HG03520 (cell line): ENCODE results near the gene PLK5.
"Not testable (repeated sequence)": the region's sequence is repeated elsewhere in the genome, so short reads cannot be mapped to it uniquely, and the experiment has no call there.

Source experiments
- ATAC-seq: cut with Tn5 transposase; IDR thresholded peaks from one replicate; pipeline ENCODE4 v1.9.1; 2021; ENCODE audit warnings: mild to moderate bottlenecking, moderate library complexity; ENCODE audit not compliant: unreplicated experiment

The PLK5 gene, protein sequence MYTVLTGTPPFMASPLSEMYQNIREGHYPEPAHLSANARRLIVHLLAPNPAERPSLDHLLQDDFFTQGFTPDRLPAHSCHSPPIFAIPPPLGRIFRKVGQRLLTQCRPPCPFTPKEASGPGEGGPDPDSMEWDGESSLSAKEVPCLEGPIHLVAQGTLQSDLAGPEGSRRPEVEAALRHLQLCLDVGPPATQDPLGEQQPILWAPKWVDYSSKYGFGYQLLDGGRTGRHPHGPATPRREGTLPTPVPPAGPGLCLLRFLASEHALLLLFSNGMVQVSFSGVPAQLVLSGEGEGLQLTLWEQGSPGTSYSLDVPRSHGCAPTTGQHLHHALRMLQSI

DNA sequence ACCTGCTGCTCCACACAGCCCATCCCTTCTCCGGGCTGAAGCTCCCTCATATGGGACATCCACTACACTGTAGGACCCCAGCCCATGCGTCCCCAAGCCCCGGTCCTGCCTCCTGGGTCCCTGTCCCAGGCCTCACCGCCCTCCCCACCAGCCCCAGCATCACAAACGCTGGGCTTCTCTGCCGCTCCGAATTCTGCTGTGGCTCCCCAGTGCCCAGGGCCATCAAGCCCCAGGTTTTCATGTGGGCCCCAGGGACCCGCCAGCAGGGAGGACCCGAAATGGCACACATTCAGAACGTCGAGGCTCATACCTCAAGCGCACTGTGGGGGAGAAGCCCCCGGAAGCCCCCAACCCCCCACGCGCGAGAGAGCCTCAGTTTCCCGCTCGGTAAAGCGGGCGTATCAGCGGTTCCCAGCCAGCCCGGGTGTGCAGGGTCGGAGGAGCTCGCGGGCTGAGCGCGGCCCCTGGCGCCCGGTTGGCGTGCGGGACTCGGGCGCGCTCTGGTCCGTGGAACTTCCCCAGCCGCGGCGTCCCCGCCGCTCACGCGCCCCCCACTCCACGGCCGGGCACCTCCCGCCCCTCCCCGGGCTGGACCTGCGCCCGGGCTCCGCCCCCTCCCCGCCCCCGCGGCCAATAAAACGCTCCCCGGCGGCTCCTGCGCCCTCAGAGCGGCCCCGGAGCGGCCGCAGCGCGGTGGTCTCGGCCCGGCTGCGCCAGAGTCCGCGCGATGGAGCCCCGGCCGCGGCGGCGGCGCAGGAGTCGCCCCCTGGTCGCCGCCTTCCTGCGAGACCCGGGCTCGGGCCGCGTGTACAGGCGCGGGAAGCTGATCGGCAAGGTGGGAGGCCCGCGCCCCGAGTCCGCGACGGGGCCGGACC lies at the start of gene PLK5:
Gene PLK5 (plus strand): TSS at position 666 of the 875 bp plus-strand sequence. CDS start 2,920 bp downstream, outside the sequence.
- no peak for ATAC-seq

DNA sequence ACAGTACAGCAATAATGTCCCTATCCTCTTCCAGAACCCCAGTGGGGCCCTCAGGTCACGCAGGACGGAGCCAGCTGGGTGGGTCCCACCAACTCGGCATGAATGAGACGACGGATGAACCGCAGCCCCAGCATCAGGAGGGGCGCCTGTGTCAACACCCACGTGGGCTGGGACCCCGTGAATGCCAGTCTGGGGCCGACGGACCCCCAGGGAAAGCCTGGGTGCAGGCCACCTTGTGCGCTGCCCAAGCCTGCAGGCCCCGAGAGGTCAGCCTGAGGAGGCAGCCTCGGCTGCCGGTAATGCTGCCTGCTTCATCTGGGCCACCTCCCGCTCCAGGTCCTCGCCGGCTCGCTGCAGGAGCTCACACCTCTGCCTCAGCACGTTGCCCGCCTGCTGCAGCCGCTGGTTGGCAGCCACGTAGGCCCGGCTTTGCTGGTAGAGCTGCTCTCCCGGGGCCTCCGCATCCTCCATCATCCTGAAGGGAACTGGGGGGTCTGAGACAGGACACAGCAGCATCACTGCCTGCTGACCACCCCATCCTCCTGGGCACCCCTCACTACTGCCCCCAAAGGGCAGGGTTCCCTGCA lies 49.0 kb upstream of the PLK5 start:
- ATAC-seq, result no peak

DNA sequence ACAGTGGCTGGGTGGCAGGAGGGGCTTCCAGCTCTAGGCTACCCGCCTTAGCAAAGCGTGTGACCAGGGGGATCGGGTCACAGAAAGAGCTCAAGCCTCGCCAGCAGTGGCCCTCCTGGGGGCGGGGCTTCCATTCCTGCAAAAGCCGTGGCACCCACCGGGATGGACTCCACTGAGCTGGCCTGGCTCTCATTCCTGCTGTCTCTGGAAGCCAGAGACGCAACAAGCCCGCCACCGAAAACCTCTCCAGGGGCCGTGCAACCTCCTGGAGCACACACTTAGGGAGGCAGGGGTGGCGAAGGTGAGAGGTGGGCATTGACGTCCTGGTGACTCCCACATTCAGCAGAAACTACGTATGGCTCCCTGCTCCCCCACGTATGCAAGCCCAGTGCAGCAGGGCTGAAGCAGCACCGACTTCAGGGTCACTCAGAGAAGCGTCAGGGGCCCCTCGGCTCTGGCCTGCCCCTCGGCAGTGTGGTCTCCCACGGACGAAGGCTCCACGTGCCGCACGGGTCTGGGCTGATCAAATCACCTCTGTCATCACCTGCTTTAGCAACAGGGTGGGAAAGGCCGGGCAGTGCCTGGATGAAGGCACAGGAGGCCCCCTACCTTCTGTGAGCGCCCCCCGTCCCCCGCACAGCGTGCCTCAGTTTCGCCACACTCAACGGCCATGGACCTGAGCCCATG lies 48.0 kb upstream of the PLK5 start:
- ATAC-seq, result no peak

DNA sequence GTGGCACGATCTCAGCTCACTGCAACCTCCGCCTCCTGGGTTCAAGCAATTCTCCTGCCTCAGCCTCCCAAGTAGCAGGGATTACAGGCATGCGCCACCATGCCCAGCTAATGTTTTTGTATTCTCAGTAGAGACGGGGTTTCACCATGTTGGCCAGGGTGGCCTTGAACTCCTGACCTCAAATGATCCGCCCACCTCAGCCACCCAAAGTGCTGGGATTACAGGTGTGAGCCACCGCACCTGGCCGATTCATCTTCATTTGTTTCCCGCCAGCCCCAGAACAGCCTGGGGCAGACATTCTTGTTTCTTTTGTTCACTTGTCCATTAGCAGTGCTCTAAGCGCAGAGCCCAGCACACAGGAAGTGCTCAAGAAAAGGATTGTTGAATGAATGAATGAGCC lies 46.8 kb upstream of the PLK5 start:
- ATAC-seq, result not testable (repeated sequence)

DNA sequence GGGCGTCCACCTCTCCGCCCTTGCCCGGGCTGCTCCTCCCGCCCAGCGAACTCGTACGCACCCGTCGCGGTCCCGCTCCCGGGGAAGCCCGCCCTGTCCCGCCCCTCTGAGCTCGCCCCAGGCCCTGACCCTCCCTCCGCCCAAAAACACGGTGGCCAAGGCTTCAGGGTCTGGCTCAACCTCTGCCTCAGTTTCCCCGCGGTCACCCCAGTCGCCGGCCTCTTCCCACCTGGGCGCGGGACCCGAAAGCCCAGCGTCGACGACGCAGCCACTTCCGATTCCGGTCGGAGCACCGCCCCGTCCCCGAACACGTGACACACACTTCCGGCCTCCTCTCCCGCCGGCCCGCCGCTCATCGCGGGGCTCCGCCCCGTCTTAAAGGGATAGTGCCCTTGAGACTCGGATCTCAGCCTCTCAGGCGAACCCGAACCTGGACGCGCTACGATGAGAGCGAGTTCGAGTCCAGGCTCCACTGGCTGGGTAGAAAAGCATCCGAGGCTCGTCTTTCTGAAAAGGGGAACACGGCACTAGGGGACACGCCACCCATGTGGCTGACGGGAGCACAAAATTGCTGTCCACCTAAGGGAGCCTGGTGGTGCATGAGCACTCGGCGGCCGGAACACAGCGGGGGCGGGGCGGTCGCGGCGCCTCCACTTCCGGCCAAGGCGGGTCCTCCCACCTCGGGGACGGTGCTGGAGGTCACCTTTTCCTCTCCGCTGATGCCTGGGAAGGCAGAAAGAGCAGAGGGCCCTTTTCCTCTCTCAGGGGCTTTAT lies 44.8 kb upstream of the PLK5 start, which contains the start of gene C19orf25:
Gene C19orf25 (minus strand): TSS at position 282 of the 774 bp plus-strand sequence. CDS start 312 bp downstream, outside the sequence.
- peak; percentile 62 for ATAC-seq

DNA sequence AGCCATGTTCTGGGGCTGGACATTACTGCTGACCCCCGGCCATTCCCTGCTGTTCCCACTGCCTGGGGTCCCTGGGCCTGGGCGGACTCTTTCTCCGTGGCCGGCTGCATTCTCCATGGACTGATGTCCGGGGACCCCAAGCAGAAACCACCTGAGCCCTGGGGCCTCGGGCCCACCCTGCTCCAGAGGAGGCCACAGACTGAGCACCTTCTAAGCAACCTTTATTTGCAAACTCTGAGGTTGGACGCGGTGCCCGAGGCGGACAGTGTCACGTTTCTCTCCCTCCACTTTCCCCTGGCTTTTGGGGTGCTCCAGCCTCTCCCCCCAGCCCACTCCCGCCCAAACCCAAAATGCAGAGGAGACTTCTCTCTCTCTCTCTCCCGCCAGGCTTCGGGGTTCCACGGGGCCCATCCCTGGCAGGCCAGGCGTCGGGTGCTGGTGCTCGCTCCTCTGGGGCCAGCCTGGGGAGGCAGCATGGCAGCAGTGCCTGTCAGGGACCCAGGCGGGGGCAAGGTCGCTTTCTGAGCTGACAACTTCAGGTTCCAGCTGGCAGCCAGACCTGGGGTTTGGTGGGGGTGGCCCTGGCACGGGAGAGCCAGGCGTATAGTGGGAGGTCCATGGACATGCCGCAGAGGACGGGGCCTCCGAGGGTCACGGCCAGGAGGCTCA lies 42.5 kb upstream of the PLK5 start:
- ATAC-seq, result no peak

DNA sequence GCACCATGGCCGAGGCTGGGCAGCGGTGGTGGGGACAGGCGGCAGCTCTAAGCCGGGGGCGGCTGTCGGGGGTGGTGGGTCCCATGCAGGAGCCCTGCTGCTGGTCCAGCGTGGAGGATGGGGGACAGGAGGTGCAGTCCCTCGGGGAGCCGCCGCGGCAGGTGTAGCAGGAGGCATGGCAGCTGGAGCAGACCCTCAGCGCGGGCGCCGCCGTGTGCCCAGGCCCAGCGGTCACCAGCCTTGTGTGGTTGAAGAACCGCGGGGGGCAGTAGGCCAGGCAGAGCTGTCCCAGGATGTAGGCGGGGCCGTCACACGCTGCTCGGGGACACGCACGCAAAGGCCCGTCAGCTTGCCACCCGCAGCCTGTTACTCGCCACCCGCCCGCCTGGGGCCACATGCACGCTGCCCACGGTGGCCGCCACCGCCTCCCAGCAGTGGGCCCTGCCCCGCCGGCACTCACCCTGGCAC lies 42.0 kb upstream of the PLK5 start:
- no peak for ATAC-seq

DNA sequence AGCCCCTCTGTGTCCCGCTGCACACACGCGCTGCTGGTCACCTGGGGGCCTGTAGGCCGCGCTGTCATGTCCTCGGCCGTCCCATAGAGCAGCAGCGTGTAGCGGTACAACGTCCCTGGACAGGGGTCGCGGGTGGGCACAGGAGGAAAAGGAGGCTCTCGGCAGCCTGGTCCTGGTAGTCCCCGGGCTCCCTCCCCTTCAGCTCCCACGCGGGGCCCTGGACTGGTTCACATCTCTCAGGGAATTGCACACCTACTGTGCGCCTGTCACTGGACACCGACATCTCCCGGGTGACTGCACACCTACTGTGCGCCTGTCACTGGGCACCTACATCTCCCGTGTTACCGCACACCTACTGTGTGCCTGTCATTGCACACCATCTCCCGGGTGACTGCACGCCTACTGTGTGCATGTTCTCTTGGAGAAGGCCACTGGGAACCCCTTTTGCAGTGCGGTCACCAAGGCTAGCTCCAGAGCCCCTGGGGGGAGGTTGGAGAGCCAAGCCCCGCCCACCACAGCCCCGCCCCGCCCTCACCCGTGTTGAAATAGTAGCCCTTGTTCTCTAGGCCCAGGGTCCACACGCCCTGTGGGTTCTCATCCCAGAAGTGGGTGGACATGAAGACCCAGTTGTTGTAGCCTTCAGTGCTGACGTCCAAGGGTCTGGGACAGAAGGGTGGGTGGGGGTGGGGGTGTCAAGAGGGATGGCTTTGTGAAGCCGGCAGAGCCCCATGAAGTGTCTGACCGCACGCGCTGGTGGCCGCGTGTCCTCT lies 41.3 kb upstream of the PLK5 start:
- ATAC-seq, result no peak

DNA sequence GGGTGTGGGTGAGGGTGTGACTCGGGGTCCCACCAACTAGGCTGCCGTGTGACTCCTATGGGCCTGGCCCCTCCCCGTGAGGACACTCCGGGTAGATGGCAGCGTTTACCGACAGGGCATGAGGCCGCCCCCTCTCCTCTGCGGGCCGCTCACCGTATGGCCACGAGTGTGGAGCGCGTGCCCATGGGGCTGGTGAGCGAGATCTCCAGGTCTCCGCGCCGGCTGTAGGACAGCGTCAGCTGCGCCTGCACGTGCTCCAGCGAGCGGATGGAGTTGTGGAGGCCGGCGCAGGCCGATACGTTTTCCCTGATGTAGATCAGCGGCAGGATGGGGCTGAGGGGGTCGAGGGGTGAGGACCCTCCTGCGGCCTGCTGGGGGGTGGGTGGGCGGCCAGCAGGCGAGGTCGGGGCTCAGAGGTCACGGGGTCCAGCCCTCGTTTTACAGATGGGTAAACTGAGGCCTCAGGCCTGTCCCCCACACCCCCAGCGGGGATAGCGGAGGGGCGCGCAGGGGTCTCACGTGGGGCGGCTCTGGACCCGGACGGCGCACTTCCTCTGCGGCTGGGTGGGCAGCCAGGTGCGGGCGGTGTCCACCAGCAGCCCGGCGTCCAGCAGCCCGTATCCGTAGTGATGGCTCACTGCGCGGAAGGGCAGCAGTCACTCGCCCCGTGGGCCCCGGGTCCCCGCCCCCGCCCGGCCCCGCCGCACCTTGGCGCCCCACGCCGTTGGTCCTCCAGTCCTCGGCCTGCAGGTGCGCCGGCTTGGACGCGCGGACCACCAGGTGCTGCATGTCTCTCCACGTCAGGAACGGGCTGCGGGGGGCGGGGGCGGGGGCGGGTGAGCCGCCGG lies 40.5 kb upstream of the PLK5 start:
- no peak for ATAC-seq

DNA sequence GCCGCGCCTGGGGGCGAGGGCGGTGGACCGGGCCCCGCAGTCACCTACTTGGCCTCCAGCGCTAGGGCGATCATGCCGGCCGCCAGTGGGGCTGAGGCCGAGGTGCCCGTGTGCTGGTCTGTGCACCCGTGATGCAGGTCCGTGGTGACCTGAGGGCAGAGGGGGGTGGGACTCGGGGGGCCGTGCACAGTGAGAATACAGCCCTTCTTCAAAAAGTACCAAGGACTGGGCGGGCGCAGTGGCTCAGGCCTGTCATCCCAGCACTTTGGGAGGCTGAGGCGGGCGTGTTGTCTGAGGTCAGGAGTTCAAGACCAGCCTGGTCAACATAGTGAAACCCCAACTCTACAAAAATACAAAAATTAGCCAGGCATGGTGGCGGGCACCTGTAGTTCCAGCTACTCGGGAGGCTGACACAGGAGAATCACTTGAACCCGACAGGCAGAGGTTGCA lies 39.9 kb upstream of the PLK5 start:
- no peak for ATAC-seq

DNA sequence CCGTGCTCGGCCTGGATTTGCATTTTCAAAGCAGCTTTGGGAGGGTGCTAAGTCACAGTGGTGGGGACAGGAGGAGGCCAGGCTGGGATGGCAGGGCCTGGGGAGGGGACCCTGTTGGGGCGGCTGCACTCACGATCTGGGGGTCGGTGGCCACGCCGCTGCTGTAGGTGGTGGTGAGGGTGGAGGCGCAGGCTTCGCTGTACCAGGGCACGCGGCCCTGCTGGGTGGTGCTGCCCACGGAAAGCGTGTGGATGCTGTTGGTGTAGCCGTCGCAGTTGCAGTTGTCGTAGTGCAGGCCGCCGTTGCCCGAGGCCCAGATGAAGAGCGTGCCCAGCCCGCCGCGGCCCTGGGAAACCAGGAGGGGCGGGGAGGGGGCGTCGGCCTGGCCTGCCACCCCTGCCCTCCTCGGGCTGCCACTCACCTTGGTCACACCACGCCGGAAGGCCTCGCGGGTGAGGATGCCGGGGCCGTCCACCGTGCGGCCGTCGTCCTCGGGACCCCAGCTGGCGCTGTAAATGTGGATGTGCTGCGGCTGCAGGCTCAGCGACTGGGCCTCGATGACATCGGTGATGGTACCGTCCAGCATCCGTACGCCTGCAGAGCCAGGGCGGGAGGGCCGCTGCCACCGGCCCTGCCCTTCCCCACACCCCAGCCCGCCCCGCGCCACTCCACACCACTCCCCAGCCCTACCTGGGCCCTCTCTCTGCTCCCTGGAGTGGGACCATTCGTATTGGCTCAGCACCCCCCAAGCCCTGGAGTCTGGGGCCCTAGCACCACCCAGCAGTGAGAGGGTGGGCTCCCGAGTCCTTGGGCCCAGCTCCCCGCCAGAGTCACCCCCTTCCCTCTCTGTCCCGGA lies 36.9 kb upstream of the PLK5 start:
- no peak for ATAC-seq

DNA sequence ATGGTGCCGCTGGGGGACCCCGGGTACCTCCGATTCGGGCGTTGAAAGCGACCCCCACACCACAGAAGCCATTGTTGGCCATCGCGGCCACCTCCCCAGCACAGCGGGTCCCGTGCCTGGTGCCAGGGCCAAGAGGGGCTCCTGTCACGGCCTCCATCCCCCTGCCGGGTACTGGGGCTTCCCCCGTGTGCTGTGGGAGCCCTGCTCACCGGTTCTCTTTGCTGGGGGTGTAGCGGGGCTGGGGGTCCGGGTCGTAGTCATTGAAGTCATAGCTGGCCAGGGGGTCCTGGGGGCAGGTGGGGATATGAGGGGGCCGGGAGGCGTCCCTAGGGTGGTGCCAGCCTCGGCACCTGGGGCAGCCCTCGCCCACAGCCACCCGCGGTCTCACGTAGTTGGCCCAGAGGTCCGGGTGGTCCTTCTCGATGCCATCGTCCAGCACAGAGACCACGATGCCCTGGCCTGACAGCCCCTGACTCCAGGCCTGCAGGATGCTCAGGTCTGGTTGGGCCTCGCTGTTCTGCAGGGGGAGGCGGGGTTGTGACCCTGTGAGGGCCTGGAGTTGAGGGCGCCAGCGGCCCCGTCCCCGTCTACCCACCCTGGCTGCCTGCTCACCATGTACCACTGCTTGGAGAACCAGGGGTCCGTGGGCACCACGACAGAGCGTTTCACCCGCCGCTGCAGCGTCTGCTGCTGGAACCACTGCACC lies 36.1 kb upstream of the PLK5 start:
- no peak for ATAC-seq

DNA sequence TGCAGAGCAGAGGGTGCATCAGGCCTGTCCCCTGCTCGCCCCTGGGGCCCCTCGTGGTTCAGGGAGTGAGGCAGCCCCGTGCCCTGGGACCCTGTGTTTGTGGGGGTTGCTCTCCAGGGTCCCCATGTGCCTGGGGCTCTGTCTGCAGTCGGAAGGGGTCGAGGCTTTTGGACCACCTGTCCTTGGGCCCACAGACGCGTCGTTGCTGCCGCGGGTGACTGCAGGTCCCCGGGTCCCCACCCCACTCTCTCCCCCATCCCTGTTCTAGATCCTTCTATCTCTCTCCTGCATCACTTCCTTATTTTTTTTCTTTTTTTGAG lies 35.6 kb upstream of the PLK5 start:
- no peak for ATAC-seq

DNA sequence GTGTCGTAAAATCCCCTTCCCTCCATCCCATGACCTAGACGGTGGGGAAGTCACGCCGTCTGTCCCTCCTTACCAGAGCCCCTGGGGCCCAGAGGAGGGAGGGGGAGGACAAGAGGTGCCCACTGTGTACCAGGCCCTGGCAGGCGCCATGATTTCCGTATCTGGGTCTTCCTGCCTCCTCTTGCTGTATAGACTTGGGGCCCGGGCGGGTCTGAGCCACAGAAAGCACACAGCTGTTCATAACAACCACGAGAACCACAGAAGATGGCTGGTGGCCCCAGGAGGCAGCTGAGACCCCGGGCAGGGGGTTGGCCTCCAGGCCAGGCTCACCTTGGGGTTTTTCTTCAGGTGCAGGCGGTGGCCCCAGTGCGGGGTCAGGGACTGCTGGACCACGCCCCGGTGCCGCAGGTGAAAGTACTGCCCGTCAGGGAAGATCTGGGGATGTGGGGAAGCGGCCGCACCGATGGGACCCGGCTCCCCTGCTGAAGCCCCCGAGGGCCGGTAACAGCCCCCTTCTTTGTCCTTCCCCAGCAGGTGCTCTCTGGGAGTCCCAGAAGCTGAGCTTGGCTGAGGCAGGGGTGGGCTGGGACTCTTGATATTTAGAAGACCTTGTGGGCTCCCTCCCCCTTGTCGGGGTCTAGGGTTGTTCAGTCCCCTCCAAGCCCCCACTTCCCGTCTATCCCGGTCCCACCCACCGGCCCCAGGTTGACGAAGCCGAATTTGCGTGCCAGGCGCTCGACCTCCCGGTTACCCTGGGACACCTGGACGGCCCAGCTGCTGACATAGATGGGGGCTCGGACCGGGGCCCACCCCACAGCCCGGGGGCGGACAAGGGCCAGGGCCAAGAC lies 34.2 kb upstream of the PLK5 start:
- no peak for ATAC-seq

DNA sequence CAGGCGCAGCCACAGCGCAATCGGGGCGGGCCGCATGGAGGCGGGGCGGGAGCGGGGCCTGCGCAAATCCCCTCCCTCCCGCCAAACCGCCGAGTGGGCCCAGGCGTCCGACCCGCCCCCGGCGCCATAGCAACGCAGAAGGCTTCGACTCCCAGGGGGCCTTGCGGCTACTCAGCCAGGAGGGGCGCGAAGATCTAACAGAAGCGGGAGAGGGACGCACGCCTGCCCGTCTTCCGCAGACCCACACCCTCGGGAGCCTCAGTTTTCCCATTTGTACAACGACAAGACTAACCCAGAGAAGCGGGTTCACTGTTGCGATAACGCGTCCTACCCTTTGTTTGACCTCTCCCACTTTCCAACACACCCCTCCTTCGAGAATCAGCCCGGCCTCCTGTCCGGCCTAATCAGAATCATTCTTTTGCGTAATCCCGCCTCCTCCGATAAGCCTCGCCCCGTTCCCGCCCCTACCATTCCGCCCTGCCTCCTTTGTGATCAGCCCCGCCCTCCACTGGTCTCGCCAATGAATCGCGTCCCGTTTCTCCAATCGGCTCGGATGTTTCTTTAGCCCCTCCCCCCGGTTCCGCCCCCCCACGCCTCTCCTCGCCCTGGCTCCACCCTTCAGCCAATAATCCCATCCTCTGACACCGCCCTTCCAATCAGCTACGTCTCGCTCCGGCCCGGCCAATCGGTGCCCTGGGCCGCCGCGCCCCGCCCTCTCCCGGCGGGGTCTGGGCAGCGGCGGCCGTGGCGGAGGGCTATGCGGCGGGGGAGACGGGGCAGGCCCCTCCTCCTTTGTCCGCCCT lies 33.4 kb upstream of the PLK5 start, which contains the start of gene PCSK4:
Gene PCSK4 (minus strand): TSS at position 40 of the 803 bp plus-strand sequence. CDS start 4 bp downstream, at position 36.
- ATAC-seq, result peak; percentile 66
